ENCODE measurements around the gene GPN1.
"Not testable (repeated sequence)": the region's sequence is repeated elsewhere in the genome, so short reads cannot be mapped to it uniquely, and the experiment has no call there.

GPN1 gene

DNA sequence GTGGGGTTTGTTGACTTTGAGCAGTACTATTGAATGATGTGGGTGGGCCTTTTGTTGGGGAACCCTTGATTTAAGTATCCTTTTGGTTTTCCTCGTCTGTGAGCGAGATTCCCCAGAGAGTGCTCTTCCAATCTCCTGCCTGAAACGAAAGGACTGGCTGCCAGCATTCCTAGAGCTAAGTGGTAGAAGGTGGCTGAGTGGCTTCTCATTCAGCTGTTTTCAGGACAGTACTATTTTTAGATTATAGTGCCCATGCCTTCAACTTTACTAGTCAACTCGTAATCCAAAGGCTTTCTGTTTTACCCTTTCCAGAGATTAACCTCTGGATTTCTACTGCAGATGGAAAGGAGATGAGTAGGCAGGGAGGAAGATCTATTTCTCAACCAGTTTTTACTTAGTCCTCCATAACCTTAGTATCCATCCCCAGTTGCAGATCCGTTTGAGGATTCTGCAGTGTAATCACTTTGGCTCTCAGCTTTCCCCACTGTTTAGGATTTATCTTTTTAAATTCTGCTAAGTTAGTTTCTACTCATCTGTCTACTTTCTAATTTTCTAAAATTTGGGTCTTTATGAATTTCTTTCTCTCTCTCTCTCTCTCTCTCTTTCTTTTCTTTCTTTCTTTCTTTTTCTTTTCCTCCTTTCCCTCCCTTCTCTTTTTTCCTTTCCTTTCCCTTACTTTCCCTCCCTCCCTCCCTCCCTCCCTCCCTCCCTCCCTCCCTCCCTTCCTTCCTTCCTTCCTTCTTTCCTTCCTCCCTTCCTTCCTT, 44.1 kb downstream of the GPN1 start:
- DNase-seq, result no peak

DNA sequence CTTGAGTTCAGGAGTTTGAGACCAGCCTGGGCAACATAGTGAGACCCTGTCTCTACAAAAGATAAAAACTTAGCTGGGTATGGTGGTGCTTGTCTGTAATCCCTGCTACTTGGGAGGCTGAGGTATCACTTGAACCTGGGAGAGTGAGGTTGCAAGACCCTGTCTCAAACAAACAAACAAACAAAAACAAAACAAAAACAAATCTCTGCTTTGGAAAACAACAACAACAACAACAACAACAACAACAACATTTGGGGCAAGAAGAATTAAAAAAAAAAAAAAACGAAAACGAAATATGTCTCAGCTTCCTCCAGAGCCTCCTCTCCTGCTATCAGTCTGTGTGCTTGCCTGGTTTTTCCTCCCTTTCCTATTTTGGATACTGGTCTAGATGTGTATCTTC, 51.7 kb downstream of the GPN1 start:
- DNase-seq, result no peak

DNA sequence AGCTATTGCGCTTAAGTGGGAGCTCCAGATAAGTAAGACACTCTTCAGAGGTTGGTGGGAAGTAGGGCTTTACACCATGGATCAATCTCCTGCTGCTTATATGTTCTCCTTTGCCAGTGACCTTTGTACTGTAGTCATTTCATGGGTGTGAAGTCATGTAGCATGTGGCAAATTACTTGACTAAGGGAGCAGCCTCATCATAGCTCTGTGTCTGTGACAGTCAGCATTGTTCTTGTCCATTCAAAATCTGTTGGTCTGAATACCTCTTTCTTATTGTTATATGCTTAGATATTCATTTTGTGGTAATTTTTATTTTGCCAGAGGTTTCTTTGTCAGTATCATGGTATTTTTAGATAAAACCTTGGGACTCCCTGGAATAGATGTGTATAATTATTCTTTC, 53.0 kb downstream of the GPN1 start:
- no peak for DNase-seq

DNA sequence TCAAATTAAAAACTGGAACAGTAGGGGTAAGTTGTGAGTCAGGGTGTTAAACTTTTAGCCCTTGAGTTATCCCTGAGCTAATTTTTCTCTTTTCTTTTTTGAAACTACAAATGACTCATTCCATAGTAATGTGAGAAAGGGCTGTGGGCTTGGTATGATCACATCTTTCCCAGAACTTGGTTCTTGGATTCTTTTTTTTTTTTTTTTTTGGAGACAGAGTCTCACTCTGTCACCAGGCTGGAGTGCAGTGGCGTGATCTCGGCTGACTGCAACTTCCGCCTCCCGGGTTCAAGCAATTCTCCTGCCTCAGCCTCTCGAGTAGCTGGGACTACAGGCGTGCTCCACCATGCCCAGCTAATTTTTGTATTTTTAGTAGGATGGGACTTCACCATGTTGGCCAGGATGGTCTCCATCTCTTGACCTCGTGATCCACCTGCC, 53.5 kb downstream of the GPN1 start:
- not testable (repeated sequence) for DNase-seq

DNA sequence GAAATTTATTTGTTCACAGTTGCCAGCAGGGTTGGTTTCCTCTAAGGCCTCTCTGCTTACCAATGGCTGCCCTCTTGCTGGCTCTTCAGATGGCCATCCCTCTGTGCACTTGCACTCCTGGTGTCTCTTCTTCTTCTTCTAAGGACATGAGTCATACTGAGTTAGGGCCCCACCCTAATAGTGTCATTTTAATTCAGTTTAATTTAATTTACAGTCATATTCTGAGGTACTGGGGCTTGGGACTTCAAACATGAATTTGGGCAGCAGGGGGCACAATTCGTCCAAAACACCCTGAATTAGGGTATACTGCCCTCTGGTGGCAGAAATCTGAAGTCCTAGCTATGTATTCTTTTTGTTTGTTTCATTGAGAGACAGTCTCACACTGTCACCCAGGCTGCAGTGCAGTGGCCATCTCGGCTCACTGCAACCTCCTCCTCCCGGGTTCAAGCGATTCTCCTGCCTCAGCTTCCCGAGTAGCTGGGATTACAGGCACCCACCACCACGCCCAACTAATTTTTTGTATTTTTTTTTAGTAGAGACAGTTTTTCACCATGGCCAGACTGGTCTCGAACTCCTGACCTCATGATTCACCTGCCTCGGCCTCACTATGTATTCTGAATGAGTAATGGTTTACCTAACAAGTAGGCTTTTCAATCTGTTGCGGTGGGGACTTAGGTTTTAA, 54.7 kb downstream of the GPN1 start:
- DNase-seq, result peak; percentile 59

DNA sequence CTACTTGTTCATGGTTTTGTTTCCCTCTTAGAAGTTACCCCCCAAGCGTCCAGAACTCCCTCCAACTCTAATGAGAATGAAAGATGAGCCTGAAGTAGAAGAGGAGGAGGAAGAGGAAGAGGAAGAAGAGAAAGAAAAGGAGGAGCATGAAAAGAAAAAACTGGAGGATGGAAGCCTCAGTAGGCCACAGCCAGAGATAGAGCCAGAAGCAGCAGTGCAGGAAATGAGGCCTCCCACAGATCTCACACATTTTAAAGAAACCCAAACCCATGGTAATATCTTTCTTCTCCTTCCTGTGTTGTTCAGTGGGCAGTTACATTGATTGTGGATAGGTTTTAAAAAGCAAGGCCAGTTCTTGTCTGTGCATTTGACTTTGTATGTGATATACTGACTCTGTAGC, 56.2 kb downstream of the GPN1 start:
- not testable (repeated sequence) for DNase-seq

DNA sequence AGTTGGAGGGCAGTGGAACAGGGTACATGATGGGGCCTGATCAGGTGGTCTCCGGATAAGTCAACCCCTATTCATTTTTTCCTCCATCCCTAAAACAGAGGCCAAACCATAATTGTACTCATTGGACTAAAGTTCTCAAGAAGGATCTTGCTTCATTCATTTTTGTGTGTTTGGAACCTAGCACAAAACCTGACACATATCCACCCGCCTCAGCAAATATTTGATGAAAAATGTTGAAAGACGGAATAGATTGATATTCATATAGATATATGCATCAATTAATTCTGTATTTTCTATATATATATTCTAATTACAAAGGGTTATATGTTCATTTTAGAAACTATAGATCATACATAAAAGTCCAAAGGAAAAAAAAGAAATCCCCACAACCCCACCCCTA, 56.7 kb downstream of the GPN1 start:
- no peak for DNase-seq

DNA sequence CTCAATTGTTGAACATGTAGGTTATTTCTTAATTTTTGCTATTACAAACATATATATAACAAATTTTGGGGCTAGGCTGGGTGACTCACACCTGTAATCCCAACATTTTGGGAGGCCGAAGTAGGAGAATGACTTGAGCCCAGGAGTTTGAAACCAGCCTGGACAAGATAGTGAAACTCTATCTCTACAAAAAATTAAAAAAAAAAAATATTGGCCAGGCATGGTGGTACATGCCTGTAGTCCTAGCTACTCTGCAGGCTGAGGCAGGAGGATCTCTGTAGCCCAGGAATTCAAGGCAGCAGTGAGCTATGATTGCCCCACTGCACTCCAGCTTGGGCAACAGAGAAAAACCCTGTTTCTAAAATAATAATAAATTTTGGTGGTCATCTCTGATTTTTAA, 58.4 kb downstream of the GPN1 start:
- no peak for DNase-seq

DNA sequence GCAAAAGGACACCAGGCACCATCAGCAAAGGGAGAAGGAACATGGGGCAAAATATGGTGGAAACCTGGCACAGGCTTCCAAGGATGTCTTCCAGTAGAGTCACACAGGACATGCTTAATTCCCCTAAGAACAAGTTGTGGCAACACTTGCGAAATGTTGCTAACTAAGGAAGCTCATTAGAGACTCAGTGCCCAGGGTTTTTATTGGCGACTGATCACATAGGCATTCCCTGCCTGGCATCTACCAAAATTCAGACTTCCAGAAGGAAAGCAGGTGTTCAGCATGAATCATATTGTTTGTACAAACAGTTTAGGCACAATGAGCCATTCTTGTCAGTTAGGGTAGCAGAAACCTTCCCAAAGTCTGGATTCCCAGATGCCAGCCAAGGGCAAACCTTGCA, 60.6 kb downstream of the GPN1 start:
- no peak for DNase-seq

DNA sequence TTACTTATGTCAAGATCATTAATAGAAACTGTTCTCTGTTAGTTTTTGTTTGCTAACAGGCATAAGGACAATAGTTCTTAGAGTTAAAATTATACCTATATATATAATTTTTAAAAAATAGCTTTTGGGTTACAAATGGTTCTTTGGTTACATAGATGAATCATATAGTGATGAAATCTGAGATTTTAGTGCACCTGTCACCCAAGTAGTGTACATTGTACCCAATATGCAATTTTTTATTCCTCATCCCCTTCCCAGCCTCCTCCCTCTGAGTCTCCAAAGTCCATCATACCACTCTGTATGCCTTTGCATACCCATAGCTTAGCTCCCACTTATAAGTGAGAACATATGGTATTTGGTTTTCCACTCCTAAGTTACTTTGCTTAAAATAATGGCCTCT, 61.2 kb downstream of the GPN1 start:
- no peak for DNase-seq

DNA sequence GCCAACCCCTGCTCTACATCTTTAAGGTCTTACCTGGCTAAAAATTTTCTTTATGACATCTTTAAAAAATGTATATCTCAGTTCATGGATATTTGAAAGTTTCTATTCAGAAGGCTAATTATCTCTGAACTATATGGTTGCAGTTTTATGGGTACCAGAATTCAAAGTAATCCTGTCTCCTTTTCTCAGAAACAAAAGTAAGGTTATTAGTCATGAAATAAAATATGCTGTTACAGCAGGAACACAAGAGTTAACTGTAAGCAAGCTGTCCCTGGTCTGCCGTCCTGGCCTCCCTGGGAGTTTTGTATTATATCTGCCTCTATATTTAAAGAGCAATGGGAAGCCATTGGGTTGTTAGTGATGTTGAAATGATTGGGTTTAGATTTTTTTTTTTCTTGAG, 68.8 kb downstream of the GPN1 start:
- no peak for DNase-seq
